ENCODE results near the gene LBR. TPM values are rescaled to one million over a fixed set of nuclear protein-coding genes. Genes with fewer than 3 reads are reported as not detected.

LBR gene
- total RNA-seq, 1 experiment from 2014 or later = 60.9 TPM

- Histone ChIP-seq H3K4ac (ENCODE audit: low read depth, low read length) (no peak overlapping the region), H3K79me1 (ENCODE audit: insufficient read depth, low read depth, low read length, poor library complexity, severe bottlenecking) (no peaks in the 10 kb centered on the region), H4K91ac (ENCODE audit: insufficient read length, low read depth, low read length) (no peak overlapping the region), H4K5ac (ENCODE audit: insufficient read length, low read depth, low read length) (no peak overlapping the region), H3K4me2 (ENCODE audit: insufficient read depth, insufficient read length, low read length) (no peak overlapping the region), H3K23me2 (ENCODE audit: insufficient read length, low read depth, low read length, poor library complexity, severe bottlenecking) (no peaks in the 10 kb centered on the region), H3K4me1 (ENCODE audit: insufficient read depth, low read length) (peaks cover under 1% of the 10 kb centered on the region; the same call in 1 of the 2 replicates), H3K27me3 (ENCODE audit: insufficient read depth, low read length) (no peaks in the 10 kb centered on the region), H2BK20ac (ENCODE audit: low read depth, low read length, poor library complexity, severe bottlenecking) (no peak overlapping the region), H2BK5ac (ENCODE audit: insufficient read length, low read length) (no peak overlapping the region), H3K27ac (ENCODE audit: insufficient read length, low read depth, low read length) (no peak overlapping the region), H2AK5ac (ENCODE audit: insufficient read length, low read length) (no peak overlapping the region), H3K14ac (ENCODE audit: insufficient read depth, low read length) (no peak overlapping the region), H3K18ac (ENCODE audit: insufficient read length, low read depth, low read length) (no peak overlapping the region), H3K56ac (ENCODE audit: insufficient read length, low read depth, low read length) (no peak overlapping the region), H4K20me1 (ENCODE audit: control insufficient read depth, insufficient read depth, insufficient read length) (no peaks in the 10 kb centered on the region), H2AFZ (ENCODE audit: low read length) (no peak overlapping the region), H2BK12ac (ENCODE audit: insufficient read length, low read depth, low read length) (no peak overlapping the region), H2BK15ac (ENCODE audit: low read depth, low read length) (no peak overlapping the region), H2BK120ac (ENCODE audit: low read depth, low read length, poor library complexity, severe bottlenecking) (no peak overlapping the region), H3T11ph (ENCODE audit: low read length) (no peak overlapping the region), H3K23ac (ENCODE audit: insufficient read length, low read depth, low read length) (no peak overlapping the region), H3K79me2 (ENCODE audit: insufficient read depth, low read length) (no peaks in the 10 kb centered on the region), H4K8ac (replicated peaks; ENCODE audit: insufficient read length, low read depth, low read length) (no peak overlapping the region), H3K9ac (ENCODE audit: extremely low read depth, insufficient read length, low read length) (no peak overlapping the region), H3K9me3 (ENCODE audit: control insufficient read depth, low read depth, low read length) (no peaks in the 10 kb centered on the region)
- DNase-seq = peak; percentile 28
- peak overlapping the region in 1 of 3 experiments; percentile 57; a peak in 1 of 7 replicates for H3K27ac Mint-ChIP-seq
- no peaks in the 10 kb centered on the region; a peak in 1 of 5 replicates for H3K9me3 Mint-ChIP-seq
- H3K4me1 Mint-ChIP-seq = peaks cover 13 to 15% of the 10 kb centered on the region in 2 experiments
- H3K36me3 Mint-ChIP-seq (ENCODE audit: insufficient read depth in 1 of 3, low read depth in 3 of 3) = no peaks in the 10 kb centered on the region
- no peak overlapping the region for H3K4me3 Mint-ChIP-seq
- no CpG with 5 or more reads among the region's 25 CpGs for WGBS (ENCODE audit: extremely low coverage, insufficient read length, low lambda C conversion rate)
- H3K27me3 Mint-ChIP-seq (ENCODE audit: low read depth) = peaks cover 13% of the 10 kb centered on the region
- no peak for TF ChIP-seq CTCF (conservative IDR thresholded peaks at IDR 0.05)
Observed at GRCh38 chr1:225470211-225471108, 42.6 kb upstream of the LBR start.
